ENCODE measurements around the gene SCGB1C2.
"Not testable (repeated sequence)": the region's sequence is repeated elsewhere in the genome, so short reads cannot be mapped to it uniquely, and the experiment has no call there.

SCGB1C2 gene

GRCh38 chr17:162689-163088 lies 25.3 kb downstream of the SCGB1C2 start:
- 96% methylated on average over 11 of the region's 11 CpGs for WGBS (ENCODE audit: insufficient coverage)
- POLR2A ChIA-PET = no interaction called here
- H3K4me3 ChIP-seq (ENCODE audit: control insufficient read depth in 1 of 7, extremely low read depth in 1 of 7, insufficient read depth in 4 of 7, low read depth in 2 of 7, low read length in 6 of 7) = no peak overlapping the region

GRCh38 chr17:163514-164098 lies 26.2 kb downstream of the SCGB1C2 start:
- ChIA-PET CTCF (interaction anchor here (1.3 to 5.5 kb wide), 6 partner anchors 14 to 538 kb away, joined by 3 to 34 read pairs (median 10); no protein-coding TSS in a partner anchor), POLR2A (no interaction called here)
- DNase-seq = no peak
- no peaks in the 10 kb centered on the region for H3K4me1 ChIP-seq (ENCODE audit: control extremely low read depth in 1 of 4, control insufficient read depth in 4 of 4, insufficient read depth in 4 of 4, low read length in 3 of 4)
- no peak overlapping the region for H3K27ac ChIP-seq (ENCODE audit: insufficient read depth in 1 of 2, low read depth in 1 of 2, low read length in 2 of 2, poor library complexity in 1 of 2, severe bottlenecking in 2 of 2)
- no peaks in the 10 kb centered on the region for H3K36me3 ChIP-seq (ENCODE audit: control insufficient read depth in 4 of 4, insufficient read depth in 4 of 4, low read length in 3 of 4)
- no peaks in the 10 kb centered on the region for H3K27me3 ChIP-seq (replicated peaks in 2 of 5; ENCODE audit: control insufficient read depth in 4 of 5, insufficient read depth in 5 of 5, low read length in 4 of 5)
- H3K9me3 ChIP-seq (ENCODE audit: control extremely low read depth in 1 of 5, control insufficient read depth in 4 of 5, insufficient read depth in 2 of 5, low read depth in 1 of 5, low read length in 4 of 5) = no peaks in the 10 kb centered on the region
- H3K4me3 ChIP-seq (ENCODE audit: control insufficient read depth in 1 of 7, extremely low read depth in 1 of 7, insufficient read depth in 4 of 7, low read depth in 2 of 7, low read length in 6 of 7) = no peak overlapping the region
- 87% methylated on average over 9 of the region's 11 CpGs for WGBS (ENCODE audit: insufficient coverage)

More at GRCh38 chr17:162689-163088, 25.3 kb downstream of the SCGB1C2 start:
- DNase-seq = no peak
- no peak overlapping the region for H3K27ac ChIP-seq (ENCODE audit: insufficient read depth in 1 of 2, low read depth in 1 of 2, low read length in 2 of 2, poor library complexity in 1 of 2, severe bottlenecking in 2 of 2)
- no peaks in the 10 kb centered on the region for H3K4me1 ChIP-seq (ENCODE audit: control extremely low read depth in 1 of 4, control insufficient read depth in 4 of 4, insufficient read depth in 4 of 4, low read length in 3 of 4)
- no peaks in the 10 kb centered on the region for H3K27me3 ChIP-seq (replicated peaks in 2 of 5; ENCODE audit: control insufficient read depth in 4 of 5, insufficient read depth in 5 of 5, low read length in 4 of 5)
- CTCF ChIA-PET = interaction anchor here (1.8 to 5.5 kb wide), 3 partner anchors 14 to 537 kb away, joined by 10 to 34 read pairs (median 15); no protein-coding TSS in a partner anchor
- H3K36me3 ChIP-seq (ENCODE audit: control insufficient read depth in 4 of 4, insufficient read depth in 4 of 4, low read length in 3 of 4) = no peaks in the 10 kb centered on the region
- H3K9me3 ChIP-seq (ENCODE audit: control extremely low read depth in 1 of 5, control insufficient read depth in 4 of 5, insufficient read depth in 2 of 5, low read depth in 1 of 5, low read length in 4 of 5) = no peaks in the 10 kb centered on the region

- H3K4me1 ChIP-seq (ENCODE audit: control extremely low read depth in 1 of 4, control insufficient read depth in 4 of 4, insufficient read depth in 4 of 4, low read length in 3 of 4) = no peaks in the 10 kb centered on the region
- no peaks in the 10 kb centered on the region for H3K36me3 ChIP-seq (ENCODE audit: control insufficient read depth in 4 of 4, insufficient read depth in 4 of 4, low read length in 3 of 4)
- ChIA-PET POLR2A (no interaction called here), CTCF (interaction anchor here (0.7 to 5.5 kb wide), 21 partner anchors 9 to 537 kb away, joined by 3 to 34 read pairs (median 5); no protein-coding TSS in a partner anchor)
- no peaks in the 10 kb centered on the region for H3K9me3 ChIP-seq (ENCODE audit: control extremely low read depth in 1 of 5, control insufficient read depth in 4 of 5, insufficient read depth in 2 of 5, low read depth in 1 of 5, low read length in 4 of 5)
- H3K27ac ChIP-seq (ENCODE audit: insufficient read depth in 1 of 2, low read depth in 1 of 2, low read length in 2 of 2, poor library complexity in 1 of 2, severe bottlenecking in 2 of 2) = no peak overlapping the region
- 71% methylated on average over 10 of the region's 16 CpGs for WGBS (ENCODE audit: insufficient coverage)
- no peak overlapping the region for H3K4me3 ChIP-seq (ENCODE audit: control insufficient read depth in 1 of 7, extremely low read depth in 1 of 7, insufficient read depth in 4 of 7, low read depth in 2 of 7, low read length in 6 of 7)
- no peaks in the 10 kb centered on the region for H3K27me3 ChIP-seq (replicated peaks in 2 of 5; ENCODE audit: control insufficient read depth in 4 of 5, insufficient read depth in 5 of 5, low read length in 4 of 5)
- DNase-seq = peak; percentile 65 to 80 (median 74)
Observed at GRCh38 chr17:164303-165235, 27.2 kb downstream of the SCGB1C2 start.

- ChIA-PET CTCF (interaction anchor here (1.0 to 5.5 kb wide), 11 partner anchors 8 to 534 kb away, joined by 3 to 34 read pairs (median 6); no protein-coding TSS in a partner anchor), POLR2A (no interaction called here)
- Histone ChIP-seq H3K9me3 (ENCODE audit: control extremely low read depth in 1 of 5, control insufficient read depth in 4 of 5, insufficient read depth in 2 of 5, low read depth in 1 of 5, low read length in 4 of 5) (no peaks in the 10 kb centered on the region), H3K36me3 (ENCODE audit: control insufficient read depth in 4 of 4, insufficient read depth in 4 of 4, low read length in 3 of 4) (no peaks in the 10 kb centered on the region), H3K27ac (ENCODE audit: insufficient read depth in 1 of 2, low read depth in 1 of 2, low read length in 2 of 2, poor library complexity in 1 of 2, severe bottlenecking in 2 of 2) (no peak overlapping the region), H3K27me3 (replicated peaks in 2 of 5; ENCODE audit: control insufficient read depth in 4 of 5, insufficient read depth in 5 of 5, low read length in 4 of 5) (no peaks in the 10 kb centered on the region), H3K4me3 (ENCODE audit: control insufficient read depth in 1 of 7, extremely low read depth in 1 of 7, insufficient read depth in 4 of 7, low read depth in 2 of 7, low read length in 6 of 7) (no peak overlapping the region), H3K4me1 (ENCODE audit: control extremely low read depth in 1 of 4, control insufficient read depth in 4 of 4, insufficient read depth in 4 of 4, low read length in 3 of 4) (no peaks in the 10 kb centered on the region)
- DNase-seq = no peak
- WGBS (ENCODE audit: insufficient coverage) = 97% methylated on average over 14 of the region's 14 CpGs
Observed at GRCh38 chr17:165939-166338, 28.6 kb downstream of the SCGB1C2 start.

GRCh38 chr17:168614-169013 lies 31.2 kb downstream of the SCGB1C2 start:
- WGBS (ENCODE audit: insufficient coverage) = 85% methylated on average over 5 of the region's 11 CpGs
- H3K9me3 ChIP-seq (ENCODE audit: control extremely low read depth in 1 of 5, control insufficient read depth in 4 of 5, insufficient read depth in 2 of 5, low read depth in 1 of 5, low read length in 4 of 5); H3K4me1 ChIP-seq (ENCODE audit: control extremely low read depth in 1 of 4, control insufficient read depth in 4 of 4, insufficient read depth in 4 of 4, low read length in 3 of 4); H3K36me3 ChIP-seq (ENCODE audit: control insufficient read depth in 4 of 4, insufficient read depth in 4 of 4, low read length in 3 of 4); POLR2A ChIA-PET; DNase-seq; H3K27me3 ChIP-seq (replicated peaks in 2 of 5; ENCODE audit: control insufficient read depth in 4 of 5, insufficient read depth in 5 of 5, low read length in 4 of 5); H3K27ac ChIP-seq (ENCODE audit: insufficient read depth in 1 of 2, low read depth in 1 of 2, low read length in 2 of 2, poor library complexity in 1 of 2, severe bottlenecking in 2 of 2); H3K4me3 ChIP-seq (ENCODE audit: control insufficient read depth in 1 of 7, extremely low read depth in 1 of 7, insufficient read depth in 4 of 7, low read depth in 2 of 7, low read length in 6 of 7): not testable (repeated sequence)
- CTCF ChIA-PET = interaction anchor here (1.2 kb wide), 1 partner anchor 482 kb away, joined by 3 read pairs; no protein-coding TSS in a partner anchor

GRCh38 chr17:170130-170670 lies 32.8 kb downstream of the SCGB1C2 start:
- WGBS (ENCODE audit: insufficient coverage) = 100% methylated on average over 6 of the region's 6 CpGs
- Histone ChIP-seq H3K27me3 (replicated peaks in 2 of 5; ENCODE audit: control insufficient read depth in 4 of 5, insufficient read depth in 5 of 5, low read length in 4 of 5) (peaks cover 0 to 7% (median 0%) of the 10 kb centered on the region in 5 experiments), H3K4me3 (ENCODE audit: control insufficient read depth in 1 of 7, extremely low read depth in 1 of 7, insufficient read depth in 4 of 7, low read depth in 2 of 7, low read length in 6 of 7) (no peak overlapping the region), H3K27ac (ENCODE audit: insufficient read depth in 1 of 2, low read depth in 1 of 2, low read length in 2 of 2, poor library complexity in 1 of 2, severe bottlenecking in 2 of 2) (no peak overlapping the region), H3K9me3 (ENCODE audit: control extremely low read depth in 1 of 5, control insufficient read depth in 4 of 5, insufficient read depth in 2 of 5, low read depth in 1 of 5, low read length in 4 of 5) (no peaks in the 10 kb centered on the region), H3K36me3 (ENCODE audit: control insufficient read depth in 4 of 4, insufficient read depth in 4 of 4, low read length in 3 of 4) (no peaks in the 10 kb centered on the region), H3K4me1 (ENCODE audit: control extremely low read depth in 1 of 4, control insufficient read depth in 4 of 4, insufficient read depth in 4 of 4, low read length in 3 of 4) (no peaks in the 10 kb centered on the region)
- CTCF ChIA-PET = interaction anchor here (0.6 to 1.2 kb wide), 2 partner anchors 26 to 28 kb away, joined by 3 to 4 read pairs; no protein-coding TSS in a partner anchor
- no peak for DNase-seq
- POLR2A ChIA-PET = no interaction called here
